ENCODE results near the gene HNF1B.

Gene HNF1B

DNA sequence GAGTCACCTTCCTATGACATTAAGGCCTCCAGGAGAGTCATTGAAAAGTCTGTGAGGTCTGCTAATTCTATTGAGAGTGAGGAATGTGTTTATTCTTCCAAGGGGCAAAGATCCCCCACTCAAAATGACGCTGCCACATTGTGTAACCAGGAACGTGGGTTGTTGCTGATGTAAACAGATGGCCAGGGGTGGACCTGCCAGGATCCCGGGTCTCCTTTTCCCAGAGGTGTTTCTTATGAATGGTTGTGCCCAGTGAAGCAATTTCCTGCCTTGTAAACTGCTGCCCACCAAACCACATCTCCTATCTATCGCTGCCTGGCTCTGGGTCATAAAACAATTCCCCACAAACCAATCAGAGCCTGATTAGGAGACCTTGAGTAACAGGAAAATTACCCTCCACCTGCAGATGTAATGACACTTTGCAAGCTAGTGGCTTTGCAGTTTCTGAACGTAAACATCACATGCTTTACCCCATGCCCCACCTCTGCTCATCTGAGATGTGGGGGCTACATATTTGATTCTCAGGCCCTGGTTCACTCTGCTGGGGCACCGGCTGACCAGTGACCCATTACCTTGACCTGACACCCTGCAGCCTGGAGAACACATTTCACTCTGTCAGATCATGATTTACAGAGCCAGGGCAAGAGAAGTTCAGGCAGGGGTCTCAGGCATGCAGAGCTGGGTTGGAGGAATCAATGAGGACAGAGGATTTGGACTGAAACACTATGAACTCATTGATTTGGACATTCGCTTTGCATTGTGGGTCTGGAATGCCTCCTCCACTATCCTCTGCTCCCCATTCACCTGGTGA is 68.5 kb downstream of the HNF1B start:
- Histone ChIP-seq H3K36me3 (ENCODE audit: insufficient read depth, low read length) (no peaks in the 10 kb centered on the region), H3K27me3 (ENCODE audit: insufficient read depth, low read length) (no peaks in the 10 kb centered on the region; the same call in 1 of the 2 replicates), H3K9ac (ENCODE audit: low read length) (no peak overlapping the region), H3K4me1 (ENCODE audit: insufficient read depth, low read length, severe bottlenecking) (no peaks in the 10 kb centered on the region), H3K9me3 (ENCODE audit: low read length) (no peaks in the 10 kb centered on the region), H3K9me2 (ENCODE audit: low read depth, low read length) (no peaks in the 10 kb centered on the region), H4K20me1 (ENCODE audit: insufficient read depth, low read length) (no peaks in the 10 kb centered on the region), H3F3A (ENCODE audit: insufficient read depth, low read length) (no peaks in the 10 kb centered on the region), H3K4me2 (ENCODE audit: low read length) (no peak overlapping the region), H3K27ac (ENCODE audit: low read depth, low read length, poor library complexity, severe bottlenecking) (no peak overlapping the region), H3K79me2 (ENCODE audit: insufficient read depth, low read length) (no peaks in the 10 kb centered on the region), H3K4me3 (ENCODE audit: low read depth, low read length, poor library complexity, severe bottlenecking) (no peak overlapping the region), H2AFZ (ENCODE audit: low read length) (no peak overlapping the region)
- no peak for TF ChIP-seq CTCF (IDR thresholded peaks at IDR 0.05; ENCODE audit: low read length)
- no peak for TF ChIP-seq EZH2 (IDR thresholded peaks at IDR 0.05; ENCODE audit: borderline replicate concordance, low read length)

DNA sequence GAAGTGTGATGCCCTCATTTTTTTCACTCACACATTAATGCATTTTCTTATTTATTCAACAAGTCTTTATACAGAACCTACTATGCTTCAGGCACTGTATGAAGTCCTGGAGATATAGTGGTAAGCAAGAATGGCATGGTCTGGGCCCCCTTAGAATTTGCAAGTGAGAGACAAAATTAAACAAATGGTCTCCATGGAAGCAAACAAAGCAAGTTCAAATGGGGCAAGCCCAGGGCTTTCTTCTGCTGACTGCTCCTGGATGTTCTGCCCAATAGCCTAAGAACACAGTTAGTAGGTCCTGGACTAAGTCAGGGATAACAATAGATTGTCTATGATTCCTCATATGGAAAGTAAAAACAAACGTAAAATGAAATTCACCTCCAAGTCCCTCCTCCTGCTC is 70.3 kb downstream of the HNF1B start:
- H3K4me1 ChIP-seq (ENCODE audit: insufficient read depth, low read length, severe bottlenecking) = no peaks in the 10 kb centered on the region
- H3F3A ChIP-seq (ENCODE audit: insufficient read depth, low read length) = no peaks in the 10 kb centered on the region
- no peak overlapping the region for H2AFZ ChIP-seq (ENCODE audit: low read length)
- no peaks in the 10 kb centered on the region for H4K20me1 ChIP-seq (ENCODE audit: insufficient read depth, low read length)
- no peak overlapping the region for H3K27ac ChIP-seq (ENCODE audit: low read depth, low read length, poor library complexity, severe bottlenecking)
- no peaks in the 10 kb centered on the region; the same call in 1 of the 2 replicates for H3K27me3 ChIP-seq (ENCODE audit: insufficient read depth, low read length)
- no peak overlapping the region for H3K4me2 ChIP-seq (ENCODE audit: low read length)
- H3K36me3 ChIP-seq (ENCODE audit: insufficient read depth, low read length) = no peaks in the 10 kb centered on the region
- H3K9ac ChIP-seq (ENCODE audit: low read length) = no peak overlapping the region
- H3K79me2 ChIP-seq (ENCODE audit: insufficient read depth, low read length) = no peaks in the 10 kb centered on the region
- no peaks in the 10 kb centered on the region for H3K9me3 ChIP-seq (ENCODE audit: low read length)
- no peak overlapping the region for H3K4me3 ChIP-seq (ENCODE audit: low read depth, low read length, poor library complexity, severe bottlenecking)
- TF ChIP-seq CTCF (IDR thresholded peaks at IDR 0.05; ENCODE audit: low read length) = no peak
- no peak for TF ChIP-seq EZH2 (IDR thresholded peaks at IDR 0.05; ENCODE audit: borderline replicate concordance, low read length)
- H3K9me2 ChIP-seq (ENCODE audit: low read depth, low read length) = no peaks in the 10 kb centered on the region

DNA sequence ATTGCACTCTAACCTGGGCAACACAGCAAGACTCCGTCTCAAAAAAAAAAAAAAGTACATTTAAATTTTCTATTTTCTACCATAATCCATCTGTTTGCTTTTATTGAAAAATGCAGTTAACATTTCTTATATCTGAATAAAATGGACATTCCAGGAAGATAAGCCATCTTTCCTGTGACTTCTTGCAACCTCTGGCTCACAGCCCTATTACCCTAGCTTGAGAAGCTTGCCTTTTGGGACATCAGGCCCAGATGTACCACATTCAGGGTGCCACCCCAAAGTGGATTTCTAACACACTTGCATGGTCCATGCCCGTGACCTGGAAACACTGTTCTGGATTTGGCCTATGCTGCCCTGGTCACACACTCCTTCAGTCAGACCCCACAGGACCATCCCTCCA is 71.5 kb downstream of the HNF1B start:
- no peak overlapping the region for H2AFZ ChIP-seq (ENCODE audit: low read length)
- no peaks in the 10 kb centered on the region for H3K79me2 ChIP-seq (ENCODE audit: insufficient read depth, low read length)
- no peak for TF ChIP-seq EZH2 (IDR thresholded peaks at IDR 0.05; ENCODE audit: borderline replicate concordance, low read length)
- no peak for TF ChIP-seq CTCF (IDR thresholded peaks at IDR 0.05; ENCODE audit: low read length)
- no peaks in the 10 kb centered on the region for H3F3A ChIP-seq (ENCODE audit: insufficient read depth, low read length)
- H3K4me3 ChIP-seq (ENCODE audit: low read depth, low read length, poor library complexity, severe bottlenecking) = no peak overlapping the region
- H3K27me3 ChIP-seq (ENCODE audit: insufficient read depth, low read length) = no peaks in the 10 kb centered on the region; the same call in 1 of the 2 replicates
- no peaks in the 10 kb centered on the region for H3K4me1 ChIP-seq (ENCODE audit: insufficient read depth, low read length, severe bottlenecking)
- no peaks in the 10 kb centered on the region for H3K9me3 ChIP-seq (ENCODE audit: low read length)
- H3K4me2 ChIP-seq (ENCODE audit: low read length) = no peak overlapping the region
- no peaks in the 10 kb centered on the region for H4K20me1 ChIP-seq (ENCODE audit: insufficient read depth, low read length)
- no peaks in the 10 kb centered on the region for H3K9me2 ChIP-seq (ENCODE audit: low read depth, low read length)
- no peaks in the 10 kb centered on the region for H3K36me3 ChIP-seq (ENCODE audit: insufficient read depth, low read length)
- no peak overlapping the region for H3K27ac ChIP-seq (ENCODE audit: low read depth, low read length, poor library complexity, severe bottlenecking)
- H3K9ac ChIP-seq (ENCODE audit: low read length) = no peak overlapping the region
